Nephron (organoid): ENCODE results near the gene ABHD12.

ENCODE experiments used
- H3K27ac Mint-ChIP-seq, 3 experiments: 2 replicates each; pipeline ENCODE4 v1.8.0; 2020; ENCODE audit warnings: mixed read lengths in 3 of 3, mild to moderate bottlenecking in 2 of 3, moderate library complexity in 1 of 3
- H3K27me3 Mint-ChIP-seq: 2 replicates; pipeline ENCODE4 v1.8.0; 2021; ENCODE audit warnings: low read depth, mild to moderate bottlenecking, moderate library complexity, mixed read lengths
- H3K36me3 Mint-ChIP-seq: 2 replicates; pipeline ENCODE4 v1.8.0; 2020; ENCODE audit warnings: low read depth, mixed read lengths
- H3K4me1 Mint-ChIP-seq: 2 replicates; pipeline ENCODE4 v1.8.0; 2020; ENCODE audit warnings: mixed read lengths
- H3K4me3 Mint-ChIP-seq, 3 experiments: 2 replicates each; pipeline ENCODE4 v1.8.0; 2020; ENCODE audit warnings: mild to moderate bottlenecking in 3 of 3, mixed read lengths in 3 of 3, moderate library complexity in 2 of 3
- H3K9me3 Mint-ChIP-seq: 2 replicates; pipeline ENCODE4 v1.8.0; 2020; ENCODE audit warnings: mixed read lengths
- TF ChIP-seq, protein P1 (sequence below), 3 experiments: fragments of 200-600 bp; sonication (generic); IDR thresholded peaks; one replicate each; pipeline ENCODE4 v1.5.0; 2021; ENCODE audit warnings: antibody characterized with exemption in 3 of 3; ENCODE audit not compliant: unreplicated experiment in 3 of 3

The ABHD12 gene

GRCh38 chr20:25294459-25295385 is 95.9 kb downstream of the ABHD12 start:
- peak overlapping the region in 1 of 3 experiments; percentile 56 for H3K27ac Mint-ChIP-seq
- H3K4me1 Mint-ChIP-seq, result peaks cover 10% of the 10 kb centered on the region
- H3K9me3 Mint-ChIP-seq, result no peaks in the 10 kb centered on the region
- no peaks in the 10 kb centered on the region for H3K27me3 Mint-ChIP-seq
- H3K4me3 Mint-ChIP-seq, result no peak overlapping the region
- peaks cover 18% of the 10 kb centered on the region for H3K36me3 Mint-ChIP-seq
- TF ChIP-seq, protein P1, sequence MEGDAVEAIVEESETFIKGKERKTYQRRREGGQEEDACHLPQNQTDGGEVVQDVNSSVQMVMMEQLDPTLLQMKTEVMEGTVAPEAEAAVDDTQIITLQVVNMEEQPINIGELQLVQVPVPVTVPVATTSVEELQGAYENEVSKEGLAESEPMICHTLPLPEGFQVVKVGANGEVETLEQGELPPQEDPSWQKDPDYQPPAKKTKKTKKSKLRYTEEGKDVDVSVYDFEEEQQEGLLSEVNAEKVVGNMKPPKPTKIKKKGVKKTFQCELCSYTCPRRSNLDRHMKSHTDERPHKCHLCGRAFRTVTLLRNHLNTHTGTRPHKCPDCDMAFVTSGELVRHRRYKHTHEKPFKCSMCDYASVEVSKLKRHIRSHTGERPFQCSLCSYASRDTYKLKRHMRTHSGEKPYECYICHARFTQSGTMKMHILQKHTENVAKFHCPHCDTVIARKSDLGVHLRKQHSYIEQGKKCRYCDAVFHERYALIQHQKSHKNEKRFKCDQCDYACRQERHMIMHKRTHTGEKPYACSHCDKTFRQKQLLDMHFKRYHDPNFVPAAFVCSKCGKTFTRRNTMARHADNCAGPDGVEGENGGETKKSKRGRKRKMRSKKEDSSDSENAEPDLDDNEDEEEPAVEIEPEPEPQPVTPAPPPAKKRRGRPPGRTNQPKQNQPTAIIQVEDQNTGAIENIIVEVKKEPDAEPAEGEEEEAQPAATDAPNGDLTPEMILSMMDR (IDR thresholded peaks at IDR 0.05; ENCODE audit: unreplicated experiment in 3 of 3), result peak; percentile 71 to 80 (median 78)

DNA sequence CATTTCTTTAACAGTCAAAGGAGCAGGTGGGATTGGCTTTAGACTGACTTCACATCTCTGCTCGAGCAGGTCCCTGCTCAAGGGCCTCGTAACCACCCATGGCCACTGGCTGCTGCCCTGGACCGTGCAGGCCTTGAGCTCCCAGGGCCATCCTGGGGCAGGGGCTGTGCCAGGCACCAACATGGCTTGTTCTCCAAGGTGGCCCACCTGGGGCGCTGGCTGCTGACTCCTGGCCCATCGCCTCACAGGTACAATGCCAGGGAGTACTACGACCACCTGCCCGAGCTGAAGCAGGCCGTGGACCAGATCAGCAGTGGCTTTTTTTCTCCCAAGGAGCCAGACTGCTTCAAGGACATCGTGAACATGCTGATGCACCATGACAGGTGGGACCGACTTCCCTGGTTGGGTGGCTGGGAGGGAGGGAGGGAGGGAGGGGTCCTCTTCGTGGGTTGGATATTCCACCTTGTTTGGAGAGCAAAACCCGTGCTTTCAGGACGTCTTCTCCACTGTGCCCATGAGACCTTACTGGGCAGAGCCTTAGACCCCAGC is 96.7 kb downstream of the ABHD12 start:
- Mint-ChIP-seq H3K9me3 (no peaks in the 10 kb centered on the region), H3K36me3 (peaks cover 23% of the 10 kb centered on the region), H3K27me3 (no peaks in the 10 kb centered on the region), H3K4me3 (no peak overlapping the region), H3K27ac (no peak overlapping the region), H3K4me1 (peaks cover 10% of the 10 kb centered on the region)
- TF ChIP-seq, protein P1 (IDR thresholded peaks at IDR 0.05; ENCODE audit: unreplicated experiment in 3 of 3), result no peak

DNA sequence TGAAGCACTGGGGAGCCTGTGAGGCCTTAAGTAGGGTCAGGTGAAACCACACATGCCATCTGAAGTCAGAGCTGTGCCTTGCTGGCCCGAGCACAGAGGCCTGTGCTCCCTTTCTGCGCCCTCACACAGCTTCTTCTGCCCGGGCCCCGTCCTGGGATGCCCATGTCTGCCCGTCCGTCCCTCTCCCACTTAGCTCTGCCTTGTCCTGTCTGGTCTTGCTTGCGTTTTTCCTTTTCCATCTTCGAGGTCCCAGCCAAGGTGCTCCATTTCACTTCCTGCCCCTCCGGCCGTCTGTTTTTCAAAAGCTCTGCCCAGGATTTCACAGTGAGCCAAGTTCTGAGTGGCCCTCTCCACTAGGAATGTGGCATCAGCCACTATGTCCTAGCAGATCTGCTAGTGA is 97.1 kb downstream of the ABHD12 start:
- Mint-ChIP-seq H3K9me3 (no peaks in the 10 kb centered on the region), H3K27ac (no peak overlapping the region), H3K36me3 (peaks cover 23% of the 10 kb centered on the region), H3K4me3 (no peak overlapping the region), H3K4me1 (peaks cover 10% of the 10 kb centered on the region), H3K27me3 (no peaks in the 10 kb centered on the region)
- TF ChIP-seq, protein P1 (IDR thresholded peaks at IDR 0.05; ENCODE audit: unreplicated experiment in 3 of 3), result no peak

GRCh38 chr20:25292176-25292891 is 98.3 kb downstream of the ABHD12 start:
- Mint-ChIP-seq H3K4me3 (no peak overlapping the region), H3K27ac (no peak overlapping the region), H3K9me3 (no peaks in the 10 kb centered on the region), H3K27me3 (no peaks in the 10 kb centered on the region), H3K36me3 (peaks cover 24% of the 10 kb centered on the region), H3K4me1 (peaks cover 10% of the 10 kb centered on the region)
- TF ChIP-seq, protein P1 (IDR thresholded peaks at IDR 0.05; ENCODE audit: unreplicated experiment in 3 of 3), result no peak

DNA sequence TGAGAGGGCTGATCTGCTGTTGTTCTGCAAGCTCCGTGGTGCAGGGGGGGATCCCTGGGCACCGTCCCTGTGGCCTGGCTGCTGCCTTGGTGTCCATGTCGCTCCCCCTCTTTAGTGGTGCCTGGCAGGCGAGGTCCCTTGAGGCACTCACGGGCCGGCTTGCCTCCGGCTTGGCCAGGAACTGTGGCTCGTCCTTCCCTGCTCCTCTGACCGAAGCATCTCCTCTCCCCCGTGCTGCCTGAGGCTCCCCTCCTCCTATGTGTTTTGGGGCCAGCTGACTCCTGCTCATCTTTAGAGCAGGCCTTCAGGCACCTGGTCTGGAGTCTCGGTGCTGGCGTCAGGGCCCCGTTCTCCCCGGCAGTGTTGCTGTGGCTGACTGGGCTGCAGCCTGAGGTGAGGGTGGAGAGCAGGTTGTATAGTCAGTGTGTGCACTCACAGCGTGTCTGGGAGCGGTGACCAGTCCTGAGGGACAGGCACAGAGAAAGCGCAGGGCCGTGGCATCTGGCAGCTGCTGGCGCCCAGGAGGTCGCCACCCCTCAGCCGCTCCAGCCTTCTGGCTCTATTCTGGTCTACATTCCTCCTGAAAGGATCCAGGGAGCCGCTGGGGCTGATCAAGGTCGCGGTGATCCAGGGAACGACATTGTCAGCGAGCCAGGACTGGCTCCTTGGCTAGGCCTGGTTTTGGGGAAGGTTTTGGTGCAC is 99.1 kb downstream of the ABHD12 start:
- Mint-ChIP-seq H3K9me3 (no peaks in the 10 kb centered on the region), H3K27me3 (no peaks in the 10 kb centered on the region), H3K4me3 (no peak overlapping the region), H3K36me3 (peaks cover 30% of the 10 kb centered on the region), H3K4me1 (peaks cover 10% of the 10 kb centered on the region), H3K27ac (no peak overlapping the region)
- TF ChIP-seq, protein P1 (IDR thresholded peaks at IDR 0.05; ENCODE audit: unreplicated experiment in 3 of 3), result no peak
